Measurements from ENCODE around the gene TCEAL5. TPM values are rescaled to one million over a fixed set of nuclear protein-coding genes. Genes with fewer than 3 reads are reported as not detected.
"Not testable (repeated sequence)": the region's sequence is repeated elsewhere in the genome, so short reads cannot be mapped to it uniquely, and the experiment has no call there.

TCEAL5 gene
- total RNA-seq, 1 experiment from 2014 or later, result not detected

- no TSS peak for BruUV-seq (replicated peaks)
- TF ChIP-seq CTCF (conservative IDR thresholded peaks at IDR 0.05) (no peak), EZH2 (IDR thresholded peaks at IDR 0.05; ENCODE audit: low read depth) (no peak)
- Histone ChIP-seq H4K20me1 (ENCODE audit: insufficient read depth) (no peaks in the 10 kb centered on the region), H3K4me2 (no peak overlapping the region), H2AFZ (no peak overlapping the region), H3F3A (ENCODE audit: insufficient read depth, low read depth) (no peaks in the 10 kb centered on the region), H3K9me3 (ENCODE audit: insufficient read depth, low read depth) (no peaks in the 10 kb centered on the region), H3K27ac (no peak overlapping the region), H3K36me3 (ENCODE audit: low read depth) (no peaks in the 10 kb centered on the region), H3K9me2 (ENCODE audit: insufficient read depth) (no peaks in the 10 kb centered on the region), H3K4me1 (replicated peaks; ENCODE audit: insufficient read depth) (no peaks in the 10 kb centered on the region), H3K79me2 (ENCODE audit: low read depth) (no peaks in the 10 kb centered on the region), H3K27me3 (ENCODE audit: insufficient read depth, low read depth) (no peaks in the 10 kb centered on the region), H3K4me3 (no peak overlapping the region)
- no peak for DNase-seq
- intact Hi-C loops (cut with micrococcal nuclease; ENCODE audit: unreplicated experiment), result no loop called here
- CTCF ChIA-PET, result no interaction called here
- POLR2A ChIA-PET (ENCODE audit: unreplicated experiment), result no interaction called here
Measured at GRCh38 chrX:103236296-103236695, 40.3 kb downstream of the TCEAL5 start.

- H2AFZ ChIP-seq; H3K4me3 ChIP-seq; H4K20me1 ChIP-seq (ENCODE audit: insufficient read depth); H3K79me2 ChIP-seq (ENCODE audit: low read depth); H3K9me2 ChIP-seq (ENCODE audit: insufficient read depth); BruUV-seq (replicated peaks); DNase-seq; H3K36me3 ChIP-seq (ENCODE audit: low read depth); CTCF ChIA-PET; H3K9me3 ChIP-seq (ENCODE audit: insufficient read depth, low read depth); H3K4me1 ChIP-seq (replicated peaks; ENCODE audit: insufficient read depth); H3F3A ChIP-seq (ENCODE audit: insufficient read depth, low read depth); intact Hi-C loops (cut with micrococcal nuclease; ENCODE audit: unreplicated experiment); H3K27ac ChIP-seq; H3K27me3 ChIP-seq (ENCODE audit: insufficient read depth, low read depth); H3K4me2 ChIP-seq; POLR2A ChIA-PET (ENCODE audit: unreplicated experiment): not testable (repeated sequence)
Measured at GRCh38 chrX:103235608-103236007, 40.9 kb downstream of the TCEAL5 start.

- no peaks in the 10 kb centered on the region for H3K9me2 ChIP-seq (ENCODE audit: insufficient read depth)
- H3K27ac ChIP-seq, result no peak overlapping the region
- DNase-seq, result no peak
- ChIA-PET POLR2A (ENCODE audit: unreplicated experiment) (no interaction called here), CTCF (no interaction called here)
- BruUV-seq (replicated peaks), result no TSS peak
- H3K79me2 ChIP-seq (ENCODE audit: low read depth), result no peaks in the 10 kb centered on the region
- no peaks in the 10 kb centered on the region for H3K9me3 ChIP-seq (ENCODE audit: insufficient read depth, low read depth)
- H3K27me3 ChIP-seq (ENCODE audit: insufficient read depth, low read depth), result no peaks in the 10 kb centered on the region
- H4K20me1 ChIP-seq (ENCODE audit: insufficient read depth), result no peaks in the 10 kb centered on the region
- no peak overlapping the region for H3K4me3 ChIP-seq
- H3F3A ChIP-seq (ENCODE audit: insufficient read depth, low read depth), result no peaks in the 10 kb centered on the region
- H3K36me3 ChIP-seq (ENCODE audit: low read depth), result no peaks in the 10 kb centered on the region
- no peak overlapping the region for H2AFZ ChIP-seq
- no peak overlapping the region for H3K4me2 ChIP-seq
- intact Hi-C loops (cut with micrococcal nuclease; ENCODE audit: unreplicated experiment), result no loop called here
- TF ChIP-seq EZH2 (IDR thresholded peaks at IDR 0.05; ENCODE audit: low read depth), result no peak
- TF ChIP-seq CTCF (conservative IDR thresholded peaks at IDR 0.05), result no peak
- no peaks in the 10 kb centered on the region for H3K4me1 ChIP-seq (replicated peaks; ENCODE audit: insufficient read depth)
Measured at GRCh38 chrX:103234869-103235268, 41.7 kb downstream of the TCEAL5 start.

- H3F3A ChIP-seq (ENCODE audit: insufficient read depth, low read depth), result no peaks in the 10 kb centered on the region
- no peak overlapping the region for H3K4me2 ChIP-seq
- no peaks in the 10 kb centered on the region for H3K27me3 ChIP-seq (ENCODE audit: insufficient read depth, low read depth)
- no peak overlapping the region for H3K27ac ChIP-seq
- CTCF ChIA-PET, result no interaction called here
- no peaks in the 10 kb centered on the region for H3K9me3 ChIP-seq (ENCODE audit: insufficient read depth, low read depth)
- H3K36me3 ChIP-seq (ENCODE audit: low read depth), result no peaks in the 10 kb centered on the region
- H2AFZ ChIP-seq, result no peak overlapping the region
- intact Hi-C loops (cut with micrococcal nuclease; ENCODE audit: unreplicated experiment), result no loop called here
- H3K79me2 ChIP-seq (ENCODE audit: low read depth), result no peaks in the 10 kb centered on the region
- no peaks in the 10 kb centered on the region for H3K4me1 ChIP-seq (replicated peaks; ENCODE audit: insufficient read depth)
- H3K9me2 ChIP-seq (ENCODE audit: insufficient read depth), result no peaks in the 10 kb centered on the region
- TF ChIP-seq EZH2 (IDR thresholded peaks at IDR 0.05; ENCODE audit: low read depth) (no peak), CTCF (conservative IDR thresholded peaks at IDR 0.05) (no peak)
- no peak for DNase-seq
- H3K4me3 ChIP-seq, result no peak overlapping the region
- H4K20me1 ChIP-seq (ENCODE audit: insufficient read depth), result no peaks in the 10 kb centered on the region
- POLR2A ChIA-PET (ENCODE audit: unreplicated experiment), result no interaction called here
- BruUV-seq (replicated peaks), result no TSS peak
Measured at GRCh38 chrX:103233263-103233662, 43.3 kb downstream of the TCEAL5 start.

- H3K27ac ChIP-seq; H3K4me1 ChIP-seq (replicated peaks; ENCODE audit: insufficient read depth); DNase-seq; H3K9me3 ChIP-seq (ENCODE audit: insufficient read depth, low read depth); H3K4me3 ChIP-seq; H3K79me2 ChIP-seq (ENCODE audit: low read depth); H3K4me2 ChIP-seq; H3F3A ChIP-seq (ENCODE audit: insufficient read depth, low read depth); BruUV-seq (replicated peaks); H3K9me2 ChIP-seq (ENCODE audit: insufficient read depth); H3K36me3 ChIP-seq (ENCODE audit: low read depth); CTCF ChIA-PET; H3K27me3 ChIP-seq (ENCODE audit: insufficient read depth, low read depth); H4K20me1 ChIP-seq (ENCODE audit: insufficient read depth); H2AFZ ChIP-seq; POLR2A ChIA-PET (ENCODE audit: unreplicated experiment): not testable (repeated sequence)
- intact Hi-C loops (cut with micrococcal nuclease; ENCODE audit: unreplicated experiment), result loop anchor here (10.0 kb wide), 1 partner anchor 69 kb away; no protein-coding TSS in a partner anchor
Measured at GRCh38 chrX:103225918-103226317, 50.6 kb downstream of the TCEAL5 start.

All from PC-9 (cell line).